Neural cell (in vitro differentiated cells): ENCODE measurements around the gene FXYD2.

Experiments used
- POLR2AphosphoS5 ChIP-seq: IDR thresholded peaks from 2 replicates; pipeline ENCODE4 v1.6.1; 2012
- RAD21 ChIP-seq: fragments of 450-650 bp; conservative IDR thresholded peaks from 2 replicates; pipeline ENCODE4 v1.6.1; 2014; ENCODE audit warnings: antibody characterized with exemption, mild to moderate bottlenecking, moderate library complexity
- TF ChIP-seq, protein P1 (sequence below): fragments of 450-650 bp; IDR thresholded peaks from 2 replicates; pipeline ENCODE4 v1.5.1; 2014; ENCODE audit warnings: antibody characterized with exemption, mild to moderate bottlenecking, moderate library complexity; ENCODE audit not compliant: poor library complexity, severe bottlenecking

GRCh38 chr11:117837070-117837776 lies 12.7 kb upstream of the FXYD2 start:
- no peak for TF ChIP-seq POLR2AphosphoS5
- TF ChIP-seq, protein P1, sequence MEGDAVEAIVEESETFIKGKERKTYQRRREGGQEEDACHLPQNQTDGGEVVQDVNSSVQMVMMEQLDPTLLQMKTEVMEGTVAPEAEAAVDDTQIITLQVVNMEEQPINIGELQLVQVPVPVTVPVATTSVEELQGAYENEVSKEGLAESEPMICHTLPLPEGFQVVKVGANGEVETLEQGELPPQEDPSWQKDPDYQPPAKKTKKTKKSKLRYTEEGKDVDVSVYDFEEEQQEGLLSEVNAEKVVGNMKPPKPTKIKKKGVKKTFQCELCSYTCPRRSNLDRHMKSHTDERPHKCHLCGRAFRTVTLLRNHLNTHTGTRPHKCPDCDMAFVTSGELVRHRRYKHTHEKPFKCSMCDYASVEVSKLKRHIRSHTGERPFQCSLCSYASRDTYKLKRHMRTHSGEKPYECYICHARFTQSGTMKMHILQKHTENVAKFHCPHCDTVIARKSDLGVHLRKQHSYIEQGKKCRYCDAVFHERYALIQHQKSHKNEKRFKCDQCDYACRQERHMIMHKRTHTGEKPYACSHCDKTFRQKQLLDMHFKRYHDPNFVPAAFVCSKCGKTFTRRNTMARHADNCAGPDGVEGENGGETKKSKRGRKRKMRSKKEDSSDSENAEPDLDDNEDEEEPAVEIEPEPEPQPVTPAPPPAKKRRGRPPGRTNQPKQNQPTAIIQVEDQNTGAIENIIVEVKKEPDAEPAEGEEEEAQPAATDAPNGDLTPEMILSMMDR = no peak
- no peak for TF ChIP-seq RAD21
